K562 (cell line): Measurements from ENCODE around the gene DLX3. TPM values are rescaled to one million over a fixed set of nuclear protein-coding genes. Genes with fewer than 3 reads are reported as not detected.

ENCODE experiments used
- AFF4 ChIP-seq: sonication (generic); formaldehyde crosslinking; IDR thresholded peaks from 2 replicates; pipeline ENCODE4 v1.8.0; 2023; ENCODE audit warnings: mild to moderate bottlenecking, missing genetic modification reagents
- CC2D1A ChIP-seq: fragments of 450-650 bp; IDR thresholded peaks from 2 replicates; pipeline ENCODE4 v1.6.1; 2017; ENCODE audit warnings: mild to moderate bottlenecking
- MAX ChIP-seq: sonication (generic); formaldehyde crosslinking; IDR thresholded peaks from 2 replicates; pipeline ENCODE4 v1.9.0; 2022; ENCODE audit warnings: mild to moderate bottlenecking, missing genetic modification reagents
- MAZ ChIP-seq, 2 experiments: fragments of 450-650 bp in 1 of 2; sonication (generic) in 1 of 2; formaldehyde crosslinking; IDR thresholded peaks in 1 of 2; conservative IDR thresholded peaks in 1 of 2; 2 replicates each; pipeline versions ENCODE4 v1.4.0 to v1.5.0; 2020; ENCODE audit warnings: mild to moderate bottlenecking in 1 of 2, missing genetic modification reagents in 1 of 2
- PHF21A ChIP-seq: fragments of 450-650 bp; IDR thresholded peaks from 2 replicates; pipeline ENCODE4 v1.6.1; 2017; ENCODE audit warnings: low read depth, borderline replicate concordance
- POLR3A ChIP-seq: IDR thresholded peaks from 2 replicates; pipeline ENCODE4 v1.6.1; 2011; ENCODE audit warnings: borderline replicate concordance, mild to moderate bottlenecking, moderate library complexity; ENCODE audit not compliant: insufficient read length, insufficient read depth; ENCODE audit errors: extremely low read depth
- RAD21 ChIP-seq, 2 experiments: fragments of 250-450 bp in 1 of 2; fragments of 450-650 bp in 1 of 2; sonication (Bioruptor Pico) in 1 of 2; formaldehyde crosslinking in 1 of 2; IDR thresholded peaks in 1 of 2; conservative IDR thresholded peaks in 1 of 2; 2 replicates each; pipeline versions ENCODE4 v1.4.0 to v1.8.0; 2020 to 2022; ENCODE audit warnings: mild to moderate bottlenecking in 2 of 2, moderate library complexity in 1 of 2
- RAD51 ChIP-seq: fragments of 450-650 bp; IDR thresholded peaks from 2 replicates; pipeline ENCODE4 v1.7.1; 2016; ENCODE audit warnings: low read depth, mild to moderate bottlenecking, borderline replicate concordance
- SMC3 ChIP-seq: conservative IDR thresholded peaks from 2 replicates; pipeline ENCODE4 v1.6.1; 2011; ENCODE audit warnings: low read depth, low read length, improper control_type of control experiment; ENCODE audit not compliant: insufficient read depth
- YY1 ChIP-seq, 3 experiments: IDR thresholded peaks; 2 replicates each; pipeline ENCODE4 v1.6.1; 2011; ENCODE audit warnings: low read length in 2 of 3, mild to moderate bottlenecking in 2 of 3, moderate library complexity in 2 of 3, borderline replicate concordance in 1 of 3, control low read depth in 1 of 3, low read depth in 1 of 3; ENCODE audit not compliant: insufficient read depth in 3 of 3, insufficient replicate concordance in 2 of 3, control insufficient read depth in 1 of 3, insufficient read length in 1 of 3; ENCODE audit errors: extremely low read depth in 1 of 3
- ZNF830 ChIP-seq: fragments of 250-450 bp; sonication (Bioruptor Pico); IDR thresholded peaks from 2 replicates; pipeline ENCODE4 v1.5.0; 2021; ENCODE audit warnings: mild to moderate bottlenecking
- polyA plus RNA-seq, 8 experiments: library from polyadenylated mRNA; depleted of rRNA in 4 of 8; stranded (reverse) in 5 of 8; unstranded in 3 of 8; fragments of >200 nt; fragmentation: Nextera tagmentation in 2 of 8; fragmentation: Illumina TruSeq in 1 of 8; extraction: Ambion mirVana in 2 of 8; extraction: Trizol in 1 of 8; gene quantifications; 2 replicates each; pipeline versions ENCODE4 v1.2.1 to v1.2.3, GENCODE V29; 2011 to 2014; ENCODE audit warnings: inconsistent platforms in 1 of 8, missing spikeins in 1 of 8
- total RNA-seq, 7 experiments: library from RNA; depleted of rRNA in 6 of 7; stranded (reverse); fragments of >200 nt in 6 of 7; fragmentation: Illumina TruSeq in 2 of 7; extraction: Trizol in 2 of 7; gene quantifications; 2 replicates each; pipeline versions ENCODE4 v1.2.1 to v1.2.3, GENCODE V29; 2011 to 2021; ENCODE audit warnings: low replicate concordance in 1 of 7
- TF ChIP-seq, protein P1 (sequence below): fragments of 150-350 bp; conservative IDR thresholded peaks from 2 replicates; pipeline ENCODE4 v1.6.1; 2014; ENCODE audit warnings: low read length
- TF ChIP-seq, protein P2 (sequence below): fragments of 250-450 bp; sonication (Bioruptor Pico); IDR thresholded peaks from 2 replicates; pipeline ENCODE4 v1.5.1; 2021; ENCODE audit warnings: mild to moderate bottlenecking
- TF ChIP-seq, protein P3 (sequence below), 2 experiments: fragments of 250-450 bp in 1 of 2; fragments of 450-650 bp in 1 of 2; sonication (Bioruptor Pico) in 1 of 2; IDR thresholded peaks; 2 replicates each; pipeline versions ENCODE4 v1.6.1 to v1.8.0; 2016 to 2021; ENCODE audit warnings: mild to moderate bottlenecking in 2 of 2, moderate library complexity in 2 of 2, missing compliant biosample characterization in 1 of 2, missing genetic modification characterization in 1 of 2

DLX3 gene
- total and polyA plus RNA-seq, 9 of the 15 experiments (the other 6 are each of a cell fraction or from before 2014, with no cell fraction given) = not detected

- TF ChIP-seq AFF4 (CRISPR knock-in tag) (0 out of 2 replicates have a peak, but pooled peaks have one; percentile 39), YY1 (IDR thresholded peaks at IDR 0.05; ENCODE audit: borderline replicate concordance in 1 of 3, control insufficient read depth in 1 of 3, extremely low read depth in 1 of 3, insufficient read depth in 3 of 3, insufficient read length in 1 of 3, insufficient replicate concordance in 2 of 3, low read depth in 1 of 3, low read length in 2 of 3) (peak in 1 of 3 experiments; percentile 8), POLR3A (no peak), CC2D1A (peak; percentile 76), ZNF830 (no peak), MAX (CRISPR knock-in tag) (0 out of 2 replicates have a peak, but pooled peaks have one; percentile 22), RAD51 (no peak), SMC3 (peak; percentile 99), RAD21 (CRISPR knock-in tag; conservative IDR thresholded peaks at IDR 0.05 in 1 of 2, IDR thresholded peaks at IDR 0.05 in 1 of 2) (peak; percentile 96 to 98), MAZ (CRISPR knock-in tag; conservative IDR thresholded peaks at IDR 0.05 in 1 of 2, IDR thresholded peaks at IDR 0.05 in 1 of 2) (peak; percentile 22 to 62; a peak in 3 of 4 replicates), PHF21A (no peak)
- TF ChIP-seq, protein P1, sequence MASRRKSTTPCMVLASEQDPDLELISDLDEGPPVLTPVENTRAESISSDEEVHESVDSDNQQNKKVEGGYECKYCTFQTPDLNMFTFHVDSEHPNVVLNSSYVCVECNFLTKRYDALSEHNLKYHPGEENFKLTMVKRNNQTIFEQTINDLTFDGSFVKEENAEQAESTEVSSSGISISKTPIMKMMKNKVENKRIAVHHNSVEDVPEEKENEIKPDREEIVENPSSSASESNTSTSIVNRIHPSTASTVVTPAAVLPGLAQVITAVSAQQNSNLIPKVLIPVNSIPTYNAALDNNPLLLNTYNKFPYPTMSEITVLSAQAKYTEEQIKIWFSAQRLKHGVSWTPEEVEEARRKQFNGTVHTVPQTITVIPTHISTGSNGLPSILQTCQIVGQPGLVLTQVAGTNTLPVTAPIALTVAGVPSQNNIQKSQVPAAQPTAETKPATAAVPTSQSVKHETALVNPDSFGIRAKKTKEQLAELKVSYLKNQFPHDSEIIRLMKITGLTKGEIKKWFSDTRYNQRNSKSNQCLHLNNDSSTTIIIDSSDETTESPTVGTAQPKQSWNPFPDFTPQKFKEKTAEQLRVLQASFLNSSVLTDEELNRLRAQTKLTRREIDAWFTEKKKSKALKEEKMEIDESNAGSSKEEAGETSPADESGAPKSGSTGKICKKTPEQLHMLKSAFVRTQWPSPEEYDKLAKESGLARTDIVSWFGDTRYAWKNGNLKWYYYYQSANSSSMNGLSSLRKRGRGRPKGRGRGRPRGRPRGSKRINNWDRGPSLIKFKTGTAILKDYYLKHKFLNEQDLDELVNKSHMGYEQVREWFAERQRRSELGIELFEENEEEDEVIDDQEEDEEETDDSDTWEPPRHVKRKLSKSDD = 0 out of 2 replicates have a peak, but pooled peaks have one; percentile 50
- TF ChIP-seq, protein P2, sequence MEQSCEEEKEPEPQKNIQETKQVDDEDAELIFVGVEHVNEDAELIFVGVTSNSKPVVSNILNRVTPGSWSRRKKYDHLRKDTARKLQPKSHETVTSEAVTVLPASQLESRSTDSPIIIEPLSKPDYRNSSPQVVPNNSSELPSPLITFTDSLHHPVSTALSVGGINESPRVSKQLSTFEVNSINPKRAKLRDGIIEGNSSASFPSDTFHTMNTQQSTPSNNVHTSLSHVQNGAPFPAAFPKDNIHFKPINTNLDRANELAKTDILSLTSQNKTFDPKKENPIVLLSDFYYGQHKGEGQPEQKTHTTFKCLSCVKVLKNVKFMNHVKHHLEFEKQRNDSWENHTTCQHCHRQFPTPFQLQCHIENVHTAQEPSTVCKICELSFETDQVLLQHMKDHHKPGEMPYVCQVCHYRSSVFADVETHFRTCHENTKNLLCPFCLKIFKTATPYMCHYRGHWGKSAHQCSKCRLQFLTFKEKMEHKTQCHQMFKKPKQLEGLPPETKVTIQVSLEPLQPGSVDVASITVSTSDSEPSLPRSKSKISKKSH (CRISPR knock-in tag) = no peak
- TF ChIP-seq, protein P3, sequence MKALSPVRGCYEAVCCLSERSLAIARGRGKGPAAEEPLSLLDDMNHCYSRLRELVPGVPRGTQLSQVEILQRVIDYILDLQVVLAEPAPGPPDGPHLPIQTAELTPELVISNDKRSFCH (CRISPR knock-in tag; IDR thresholded peaks at IDR 0.05) = no peak
- TF ChIP-seq, protein P3 (tag; IDR thresholded peaks at IDR 0.05) = no peak
Observed at GRCh38 chr17:49996495-49997300, 1.7 kb upstream of the DLX3 start (continued).
